ENCODE measurements around the gene TAS2R38.

Gene TAS2R38

GRCh38 chr7:141975806-141976523 is 2.4 kb upstream of the TAS2R38 start:
- peak; percentile 45 for DNase-seq

GRCh38 chr7:141974831-141975230 is 1.3 kb upstream of the TAS2R38 start:
- no peak for DNase-seq

- DNase-seq = no peak
These were observed 12.7 kb downstream of the TAS2R38 start for GRCh38 chr7:141960687-141961422.

GRCh38 chr7:141956084-141956483 is 17.5 kb downstream of the TAS2R38 start:
- no peak for DNase-seq

- DNase-seq = no peak
These were observed 19.2 kb downstream of the TAS2R38 start for GRCh38 chr7:141954334-141954733.

GRCh38 chr7:141952461-141952860 is 21.1 kb downstream of the TAS2R38 start:
- DNase-seq = no peak

GRCh38 chr7:141950806-141951205 is 22.8 kb downstream of the TAS2R38 start:
- no peak for DNase-seq

- no peak for DNase-seq
These were observed 23.7 kb downstream of the TAS2R38 start for GRCh38 chr7:141949911-141950310.

- no peak for DNase-seq
These were observed 24.1 kb downstream of the TAS2R38 start for GRCh38 chr7:141949451-141949850.

GRCh38 chr7:141949021-141949420 is 24.6 kb downstream of the TAS2R38 start:
- no peak for DNase-seq

GRCh38 chr7:141946796-141947195 is 26.8 kb downstream of the TAS2R38 start, which contains the start of gene CLEC5A:
CLEC5A (minus strand) TSS chr7:141946974; CDS start chr7:141946292, 682 bp downstream.
- DNase-seq = no peak

GRCh38 chr7:141945356-141945755 is 28.2 kb downstream of the TAS2R38 start:
- no peak for DNase-seq

GRCh38 chr7:141944811-141945210 is 28.8 kb downstream of the TAS2R38 start:
- DNase-seq = no peak

- no peak for DNase-seq
These were observed 29.7 kb downstream of the TAS2R38 start for GRCh38 chr7:141943846-141944245.

GRCh38 chr7:141941075-141941474 is 32.5 kb downstream of the TAS2R38 start:
- no peak for DNase-seq

GRCh38 chr7:141930211-141930610 is 43.4 kb downstream of the TAS2R38 start:
- DNase-seq = no peak

GRCh38 chr7:141928845-141929195 is 44.8 kb downstream of the TAS2R38 start:
- no peak for DNase-seq

GRCh38 chr7:141928146-141928844 is 45.3 kb downstream of the TAS2R38 start:
- DNase-seq = no peak

All from stimulated activated naive CD4-positive, alpha-beta T cell treated with Interleukin-2 at 50 U/mL for 16 hours (primary cell).